Natural killer cell (primary cell): ENCODE data around the gene SMIM9. TPM values are rescaled to one million over a fixed set of nuclear protein-coding genes. Genes with fewer than 3 reads are reported as not detected.

Experiments
- ATAC-seq, 3 donors: fragments of 150-1000 bp in 2 of 3; fragments of 200-7000 bp in 1 of 3; cut with Tn5 transposase; 1 replicate in 1 of 3; 2 replicates in 2 of 3; pipeline ENCODE4 v1.10.0; 2021; ENCODE audit warnings: mild to moderate bottlenecking in 2 of 3, moderate library complexity in 2 of 3
- DNase-seq, 2 donors: peaks; one replicate each; pipeline versions ENCODE4 v3.0.0 to v3.0.0-alpha.2; 2013 to 2021; ENCODE audit warnings: mixed read lengths in 1 of 2
- H3K27ac ChIP-seq: one replicate; pipeline ENCODE4 v1.5.1; 2013; ENCODE audit warnings: mild to moderate bottlenecking, low read length
- H3K27me3 ChIP-seq: one replicate; pipeline ENCODE4 v1.6.1; 2013; ENCODE audit warnings: low read length; ENCODE audit not compliant: control insufficient read depth, insufficient read depth
- H3K36me3 ChIP-seq: one replicate; pipeline ENCODE4 v1.6.1; 2013; ENCODE audit warnings: low read length; ENCODE audit not compliant: control insufficient read depth, insufficient read depth
- H3K4me1 ChIP-seq: one replicate; pipeline ENCODE4 v1.6.1; 2013; ENCODE audit warnings: low read length; ENCODE audit not compliant: control insufficient read depth, insufficient read depth
- H3K4me3 ChIP-seq: one replicate; pipeline ENCODE4 v1.5.1; 2013; ENCODE audit warnings: low read length
- H3K9me3 ChIP-seq: one replicate; pipeline ENCODE4 v1.6.1; 2013; ENCODE audit warnings: low read length; ENCODE audit not compliant: control insufficient read depth, insufficient read depth
- H3K27ac Mint-ChIP-seq, 2 donors: one replicate each; pipeline ENCODE4 v1.8.0; 2022; ENCODE audit warnings: mild to moderate bottlenecking in 2 of 2, mixed read lengths in 2 of 2, moderate library complexity in 1 of 2
- H3K27me3 Mint-ChIP-seq, 2 donors: one replicate each; pipeline ENCODE4 v1.8.0; 2022; ENCODE audit warnings: low read depth in 2 of 2, mixed read lengths in 2 of 2
- H3K36me3 Mint-ChIP-seq: one replicate; pipeline ENCODE4 v1.8.0; 2022; ENCODE audit warnings: mixed read lengths
- H3K4me1 Mint-ChIP-seq, 2 donors: one replicate each; pipeline ENCODE4 v1.8.0; 2022; ENCODE audit warnings: mixed read lengths in 2 of 2
- H3K4me3 Mint-ChIP-seq: one replicate; pipeline ENCODE4 v1.8.0; 2022; ENCODE audit warnings: mild to moderate bottlenecking, moderate library complexity, mixed read lengths
- H3K9me3 Mint-ChIP-seq, 2 donors: one replicate each; pipeline ENCODE4 v1.8.0; 2022; ENCODE audit warnings: mixed read lengths in 2 of 2
- WGBS: methylation state at CpG from one replicate; pipeline ENCODE4 v1.1.7; 2013; ENCODE audit warnings: missing lambda C conversion rate; ENCODE audit not compliant: insufficient coverage; 5-methylcytosine and 5-hydroxymethylcytosine counted together
- intact Hi-C: fragments of 100-400 bp; cut with micrococcal nuclease; formaldehyde crosslinking; loops from one replicate; pipeline ENCODE4 v1.14.2; 2022
- total RNA-seq, 4 donors: library from RNA; stranded (reverse); fragments of 120-200 nt in 1 of 4; gene quantifications; one replicate each; pipeline versions ENCODE4 v1.2.3 to v1.2.4, GENCODE V29; 2013 to 2022
- TF ChIP-seq, protein P1 (sequence below): fragments of 200-600 bp; IDR thresholded peaks from one replicate; pipeline ENCODE4 v1.8.0; 2022; ENCODE audit warnings: antibody characterized with exemption

SMIM9 gene
- total RNA-seq, 3 donors from 2014 or later (not counting 1 experiment from before 2014, with no cell fraction given), result not detected

DNA sequence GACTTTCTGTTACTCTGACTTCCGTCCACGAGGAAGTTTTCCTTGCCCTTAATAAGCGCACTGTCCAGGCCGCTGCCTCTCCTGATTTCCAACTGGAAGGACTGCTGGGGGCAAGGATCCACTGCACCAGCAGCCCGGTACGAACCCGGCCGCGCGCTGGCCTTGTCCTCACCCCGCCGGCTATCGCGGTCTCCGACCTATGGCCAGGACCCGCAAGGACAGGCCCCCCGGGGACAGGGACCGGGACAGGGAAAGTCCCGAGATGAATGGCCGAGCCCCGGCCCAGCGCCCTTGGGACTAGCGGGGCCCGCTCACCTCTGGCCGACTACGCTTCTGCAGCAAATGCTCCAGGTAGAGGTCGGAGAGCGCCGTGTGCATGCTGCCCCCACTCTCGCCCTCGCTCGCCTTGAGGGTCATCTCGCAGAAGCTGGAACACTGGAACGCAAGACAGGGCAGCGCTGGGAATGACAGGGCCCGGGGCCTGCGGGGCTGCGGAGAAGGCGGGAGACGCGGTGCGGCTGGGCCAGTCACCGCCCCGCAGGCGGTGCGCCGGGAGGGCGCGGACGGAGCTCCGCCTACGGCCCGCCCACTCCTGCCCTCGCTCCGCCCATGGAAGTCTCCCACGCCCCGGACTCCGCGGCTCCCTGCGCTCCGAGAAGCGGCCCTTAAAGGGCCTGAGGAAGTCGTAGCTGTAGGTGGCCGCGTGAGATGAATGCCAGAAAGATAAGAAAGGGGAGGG is 29.3 kb downstream of the SMIM9 start, which contains the start of gene MPP1:
Gene MPP1, minus strand, starts transcription at position 529 of the 739 bp plus-strand sequence. Its CDS starts 112 bp downstream, at position 417.
- TF ChIP-seq, protein P1, sequence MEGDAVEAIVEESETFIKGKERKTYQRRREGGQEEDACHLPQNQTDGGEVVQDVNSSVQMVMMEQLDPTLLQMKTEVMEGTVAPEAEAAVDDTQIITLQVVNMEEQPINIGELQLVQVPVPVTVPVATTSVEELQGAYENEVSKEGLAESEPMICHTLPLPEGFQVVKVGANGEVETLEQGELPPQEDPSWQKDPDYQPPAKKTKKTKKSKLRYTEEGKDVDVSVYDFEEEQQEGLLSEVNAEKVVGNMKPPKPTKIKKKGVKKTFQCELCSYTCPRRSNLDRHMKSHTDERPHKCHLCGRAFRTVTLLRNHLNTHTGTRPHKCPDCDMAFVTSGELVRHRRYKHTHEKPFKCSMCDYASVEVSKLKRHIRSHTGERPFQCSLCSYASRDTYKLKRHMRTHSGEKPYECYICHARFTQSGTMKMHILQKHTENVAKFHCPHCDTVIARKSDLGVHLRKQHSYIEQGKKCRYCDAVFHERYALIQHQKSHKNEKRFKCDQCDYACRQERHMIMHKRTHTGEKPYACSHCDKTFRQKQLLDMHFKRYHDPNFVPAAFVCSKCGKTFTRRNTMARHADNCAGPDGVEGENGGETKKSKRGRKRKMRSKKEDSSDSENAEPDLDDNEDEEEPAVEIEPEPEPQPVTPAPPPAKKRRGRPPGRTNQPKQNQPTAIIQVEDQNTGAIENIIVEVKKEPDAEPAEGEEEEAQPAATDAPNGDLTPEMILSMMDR, result no peak
- peak; percentile 97 to 99 (median 97) for ATAC-seq

GRCh38 chrX:154804261-154804956 is 30.1 kb downstream of the SMIM9 start:
- Histone ChIP-seq H3K9me3 (no peaks in the 10 kb centered on the region), H3K4me1 (peaks cover 22% of the 10 kb centered on the region), H3K36me3 (no peaks in the 10 kb centered on the region), H3K27ac (no peak overlapping the region), H3K4me3 (peak overlapping the region; percentile 71), H3K27me3 (no peaks in the 10 kb centered on the region)
- intact Hi-C loops, result no loop called here
- Mint-ChIP-seq H3K27ac (no peak overlapping the region), H3K4me3 (peak overlapping the region; percentile 82), H3K27me3 (no peaks in the 10 kb centered on the region), H3K4me1 (peaks cover 14 to 20% of the 10 kb centered on the region in 2 donors), H3K9me3 (no peaks in the 10 kb centered on the region), H3K36me3 (no peaks in the 10 kb centered on the region)
- TF ChIP-seq, protein P1, result no peak
- WGBS, result 32% methylated on average over 7 of the region's 7 CpGs
- ATAC-seq, result no peak
- DNase-seq, result no peak

More for the DNA sequence above, 29.3 kb downstream of the SMIM9 start, which contains the start of gene MPP1:
- Mint-ChIP-seq H3K27me3 (no peaks in the 10 kb centered on the region), H3K9me3 (no peaks in the 10 kb centered on the region), H3K4me3 (peak within 1 kb of the TSS; percentile 82), H3K36me3 (no peaks in the 10 kb centered on the region), H3K27ac (peak within 1 kb of the TSS in 1 of 2 donors; percentile 86), H3K4me1 (peaks cover 19 to 20% of the 10 kb centered on the region in 2 donors)
- H3K4me1 ChIP-seq, result peaks cover 16% of the 10 kb centered on the region
- H3K4me3 ChIP-seq, result peak within 1 kb of the TSS; percentile 71
- intact Hi-C loops, result no loop called here
- H3K27ac ChIP-seq, result peak within 1 kb of the TSS; percentile 26
- no peaks in the 10 kb centered on the region for H3K9me3 ChIP-seq
- peak; percentile 77 to 87 for DNase-seq
- H3K36me3 ChIP-seq, result no peaks in the 10 kb centered on the region
- under 1% methylated on average over 58 of the region's 65 CpGs for WGBS
- H3K27me3 ChIP-seq, result no peaks in the 10 kb centered on the region

DNA sequence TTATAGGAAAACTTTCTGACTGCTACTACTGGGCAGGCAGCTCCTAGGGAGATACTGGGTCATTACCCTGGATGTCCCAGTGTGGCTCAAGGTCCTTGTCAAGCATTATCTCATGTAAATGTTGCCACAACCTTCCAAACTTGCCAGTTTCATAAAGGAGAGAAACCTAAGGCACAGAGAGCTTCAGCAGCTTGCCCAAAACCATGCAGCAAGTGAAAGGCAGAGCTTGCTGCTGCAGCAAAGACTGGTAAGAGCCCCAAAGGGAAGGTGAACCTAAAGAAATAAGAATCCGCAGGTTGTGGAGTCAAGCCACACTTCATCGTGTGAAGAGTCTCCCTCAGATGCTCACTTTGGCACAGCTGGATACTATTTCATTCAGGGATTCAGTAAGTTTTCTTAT is 31.5 kb downstream of the SMIM9 start:
- Histone ChIP-seq H3K36me3 (no peaks in the 10 kb centered on the region), H3K27ac (no peak overlapping the region), H3K4me3 (no peak overlapping the region), H3K4me1 (peaks cover 22% of the 10 kb centered on the region), H3K27me3 (no peaks in the 10 kb centered on the region), H3K9me3 (no peaks in the 10 kb centered on the region)
- DNase-seq, result no peak
- TF ChIP-seq, protein P1, result no peak
- H3K27ac Mint-ChIP-seq, result no peak overlapping the region
- no peak for ATAC-seq
- 81% methylated on average over 2 of the region's 2 CpGs for WGBS
- no peaks in the 10 kb centered on the region for H3K36me3 Mint-ChIP-seq
- H3K27me3 Mint-ChIP-seq, result no peaks in the 10 kb centered on the region
- intact Hi-C loops, result no loop called here
- H3K4me1 Mint-ChIP-seq, result peaks cover 14 to 20% of the 10 kb centered on the region in 2 donors
- H3K4me3 Mint-ChIP-seq, result no peak overlapping the region
- H3K9me3 Mint-ChIP-seq, result no peaks in the 10 kb centered on the region
